Activated CD8-positive, alpha-beta memory T cell treated with anti-CD3 and anti-CD28 coated beads, Interleukin-2, amount 50 U/mL, for 4 hours (primary cell): Measurements from ENCODE around the gene LPP.

Experiments used
- DNase-seq: peaks from one replicate; pipeline ENCODE4 v3.0.0-alpha.2; 2020

Gene LPP

GRCh38 chr3:188745031-188745430, 591.1 kb downstream of the LPP start:
- no peak for DNase-seq

- DNase-seq: no peak
These were observed 592.4 kb downstream of the LPP start for GRCh38 chr3:188746291-188746783.

GRCh38 chr3:188747489-188747888, 593.5 kb downstream of the LPP start:
- DNase-seq: no peak

- DNase-seq: peak; percentile 55
These were observed 595.2 kb downstream of the LPP start for GRCh38 chr3:188749010-188749617.

- DNase-seq: no peak
These were observed 595.9 kb downstream of the LPP start for GRCh38 chr3:188749830-188750229.

- no peak for DNase-seq
These were observed 596.7 kb downstream of the LPP start for GRCh38 chr3:188750617-188751016.

GRCh38 chr3:188752850-188753249, 598.9 kb downstream of the LPP start:
- DNase-seq: no peak

- DNase-seq: no peak
These were observed 600.3 kb downstream of the LPP start for GRCh38 chr3:188754267-188754666.

GRCh38 chr3:188756241-188756640, 602.3 kb downstream of the LPP start:
- no peak for DNase-seq

GRCh38 chr3:188759336-188760005, 605.5 kb downstream of the LPP start:
- DNase-seq: no peak

- no peak for DNase-seq
These were observed 606.5 kb downstream of the LPP start for GRCh38 chr3:188760408-188760807.

GRCh38 chr3:188761439-188761838, 607.5 kb downstream of the LPP start:
- no peak for DNase-seq

GRCh38 chr3:188761964-188762363, 608.0 kb downstream of the LPP start:
- no peak for DNase-seq

GRCh38 chr3:188764609-188765008, 610.7 kb downstream of the LPP start:
- no peak for DNase-seq

GRCh38 chr3:188769831-188770230, 615.9 kb downstream of the LPP start:
- DNase-seq: no peak

- no peak for DNase-seq
These were observed 618.9 kb downstream of the LPP start for GRCh38 chr3:188772886-188773285.

GRCh38 chr3:188775412-188775811, 621.5 kb downstream of the LPP start:
- DNase-seq: no peak

- no peak for DNase-seq
These were observed 622.5 kb downstream of the LPP start for GRCh38 chr3:188776447-188776846.

GRCh38 chr3:188778091-188778852, 624.3 kb downstream of the LPP start:
- no peak for DNase-seq

GRCh38 chr3:188779281-188779980, 625.5 kb downstream of the LPP start:
- DNase-seq: no peak

- no peak for DNase-seq
These were observed 626.5 kb downstream of the LPP start for GRCh38 chr3:188780193-188781147.

- DNase-seq: no peak
These were observed 628.7 kb downstream of the LPP start for GRCh38 chr3:188782613-188783124.
